ENCODE results near the gene BFSP2. TPM values are rescaled to one million over a fixed set of nuclear protein-coding genes. Genes with fewer than 3 reads are reported as not detected.
A peak's percentile ranks its signal among the peaks of the same experiment; 100 is the strongest.

Gene BFSP2
- total RNA-seq, 1 donor from 2014 or later: 1.3 TPM

- DNase-seq (no peak), ATAC-seq (ENCODE audit: low read depth) (no peak)
- CTCF ChIA-PET: no interaction called here
- no peaks in the 10 kb centered on the region for H3K36me3 Mint-ChIP-seq (ENCODE audit: low read depth)
- peaks cover 6% of the 10 kb centered on the region for H3K4me1 Mint-ChIP-seq
- H3K4me3 Mint-ChIP-seq: no peak overlapping the region
- no peaks in the 10 kb centered on the region for H3K27me3 Mint-ChIP-seq
- intact Hi-C loops (cut with micrococcal nuclease): no loop called here
- H3K27ac Mint-ChIP-seq: no peak overlapping the region
- no peaks in the 10 kb centered on the region for H3K9me3 Mint-ChIP-seq
- TF ChIP-seq CTCF (IDR thresholded peaks at IDR 0.05): no peak
- POLR2A ChIA-PET: no interaction called here
Measured at GRCh38 chr3:133414021-133414392, 14.2 kb downstream of the BFSP2 start.

- TF ChIP-seq CTCF (IDR thresholded peaks at IDR 0.05): no peak
- intact Hi-C loops (cut with micrococcal nuclease): no loop called here
- Mint-ChIP-seq H3K27me3 (no peaks in the 10 kb centered on the region), H3K4me3 (no peak overlapping the region), H3K9me3 (no peaks in the 10 kb centered on the region), H3K27ac (no peak overlapping the region), H3K4me1 (peaks cover 3% of the 10 kb centered on the region), H3K36me3 (ENCODE audit: low read depth) (no peaks in the 10 kb centered on the region)
- POLR2A ChIA-PET: no interaction called here
- DNase-seq: no peak
- no peak for ATAC-seq (ENCODE audit: low read depth)
- CTCF ChIA-PET: no interaction called here
Measured at GRCh38 chr3:133418361-133418760, 18.5 kb downstream of the BFSP2 start.

GRCh38 chr3:133419151-133419909 lies 19.5 kb downstream of the BFSP2 start:
- CTCF ChIA-PET: interaction anchor here (1.2 kb wide), 1 partner anchor 693 kb away, joined by 3 read pairs; no protein-coding TSS in a partner anchor
- no peaks in the 10 kb centered on the region for H3K9me3 Mint-ChIP-seq
- H3K36me3 Mint-ChIP-seq (ENCODE audit: low read depth): no peaks in the 10 kb centered on the region
- DNase-seq (no peak), ATAC-seq (ENCODE audit: low read depth) (no peak)
- no peak overlapping the region for H3K4me3 Mint-ChIP-seq
- no peak for TF ChIP-seq CTCF (IDR thresholded peaks at IDR 0.05)
- intact Hi-C loops (cut with micrococcal nuclease): no loop called here
- no peak overlapping the region for H3K27ac Mint-ChIP-seq
- POLR2A ChIA-PET: no interaction called here
- peaks cover 7% of the 10 kb centered on the region for H3K4me1 Mint-ChIP-seq
- H3K27me3 Mint-ChIP-seq: no peaks in the 10 kb centered on the region

- Mint-ChIP-seq H3K27me3 (no peaks in the 10 kb centered on the region), H3K27ac (peak overlapping the region; percentile 79), H3K36me3 (ENCODE audit: low read depth) (no peaks in the 10 kb centered on the region), H3K4me3 (no peak overlapping the region), H3K9me3 (no peaks in the 10 kb centered on the region), H3K4me1 (peaks cover 15% of the 10 kb centered on the region)
- ATAC-seq (ENCODE audit: low read depth): peak; percentile 51
- ChIA-PET CTCF (interaction anchor here (1.5 to 1.9 kb wide), 3 partner anchors 12 to 699 kb away, joined by 7 to 22 read pairs (median 7); no protein-coding TSS in a partner anchor), POLR2A (interaction anchor here (0.7 to 3.8 kb wide), 4 partner anchors 142 to 699 kb away, joined by 3 to 33 read pairs (median 8); partner anchors contain the start of gene CDV3)
- intact Hi-C loops (cut with micrococcal nuclease): loop anchor here (2.0 to 10.0 kb wide), 8 partner anchors 50 to 1010 kb away; partner anchors contain the start of genes ACAD11, DNAJC13, SRPRB and TOPBP1
- TF ChIP-seq CTCF (IDR thresholded peaks at IDR 0.05): no peak
- DNase-seq: no peak
Measured at GRCh38 chr3:133424937-133425869, 25.3 kb downstream of the BFSP2 start.

GRCh38 chr3:133425898-133426297 lies 26.0 kb downstream of the BFSP2 start:
- no peak for DNase-seq
- Mint-ChIP-seq H3K4me1 (peaks cover 15% of the 10 kb centered on the region), H3K4me3 (no peak overlapping the region), H3K36me3 (ENCODE audit: low read depth) (no peaks in the 10 kb centered on the region), H3K9me3 (no peaks in the 10 kb centered on the region), H3K27me3 (no peaks in the 10 kb centered on the region), H3K27ac (no peak overlapping the region)
- no peak for TF ChIP-seq CTCF (IDR thresholded peaks at IDR 0.05)
- ATAC-seq (ENCODE audit: low read depth): no peak
- POLR2A ChIA-PET: interaction anchor here (2.3 to 3.8 kb wide), 2 partner anchors 141 to 148 kb away, joined by 6 to 33 read pairs; partner anchors contain the start of gene CDV3
- CTCF ChIA-PET: no interaction called here
- intact Hi-C loops (cut with micrococcal nuclease): loop anchor here (2.0 to 10.0 kb wide), 5 partner anchors 49 to 1011 kb away; partner anchors contain the start of genes DNAJC13, SRPRB and TOPBP1
